GM23248 (cell line): ENCODE data around the gene LIMA1.

Experiments
- EZH2 ChIP-seq: fragments of 200-600 bp; sonication (generic); IDR thresholded peaks from 2 replicates; pipeline ENCODE4 v1.6.1; 2018; ENCODE audit warnings: antibody characterized with exemption, mild to moderate bottlenecking; ENCODE audit not compliant: insufficient read depth, poor library complexity, severe bottlenecking
- EZH2phosphoT487 ChIP-seq: fragments of 200-600 bp; sonication (generic); IDR thresholded peaks from 2 replicates; pipeline ENCODE4 v1.6.1; 2018; ENCODE audit warnings: antibody characterized with exemption, moderate library complexity, mild to moderate bottlenecking, low read depth; ENCODE audit not compliant: insufficient read depth

DNA sequence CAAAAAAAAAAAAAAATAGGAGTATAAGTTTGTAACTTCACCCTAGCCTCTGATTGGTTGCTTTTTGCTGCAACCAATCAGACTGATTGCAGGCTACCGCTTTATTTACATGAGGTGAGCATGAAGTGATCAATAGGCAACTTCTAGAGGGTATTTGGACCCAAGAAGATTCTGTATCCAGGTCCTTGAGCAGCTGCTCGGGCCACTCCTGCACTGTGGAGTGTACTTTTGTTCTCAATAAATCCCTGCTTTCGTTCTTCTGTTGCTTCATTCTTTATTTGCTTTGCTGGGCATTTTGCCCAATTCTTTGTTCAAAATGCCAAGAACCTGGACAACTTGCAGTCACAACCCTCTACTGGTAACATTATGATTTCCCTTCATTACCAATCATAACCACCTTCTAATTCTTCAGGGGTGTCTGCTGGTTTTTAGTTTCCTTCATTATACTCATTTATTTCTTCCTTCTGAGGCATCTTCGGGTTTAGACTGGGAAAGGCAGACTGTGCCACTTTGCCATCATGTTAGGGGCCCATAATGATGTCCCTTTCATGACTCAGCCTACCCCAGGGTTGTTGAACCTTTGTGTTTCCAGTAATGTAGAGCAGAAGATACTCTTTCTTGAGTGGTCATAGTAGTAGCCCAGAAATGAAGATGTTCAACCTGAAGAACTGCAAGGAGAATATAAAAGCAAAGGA is 43.4 kb upstream of the LIMA1 start:
- no peak for TF ChIP-seq EZH2phosphoT487
- no peak for TF ChIP-seq EZH2
